ENCODE results near the gene TUT4.

DNA sequence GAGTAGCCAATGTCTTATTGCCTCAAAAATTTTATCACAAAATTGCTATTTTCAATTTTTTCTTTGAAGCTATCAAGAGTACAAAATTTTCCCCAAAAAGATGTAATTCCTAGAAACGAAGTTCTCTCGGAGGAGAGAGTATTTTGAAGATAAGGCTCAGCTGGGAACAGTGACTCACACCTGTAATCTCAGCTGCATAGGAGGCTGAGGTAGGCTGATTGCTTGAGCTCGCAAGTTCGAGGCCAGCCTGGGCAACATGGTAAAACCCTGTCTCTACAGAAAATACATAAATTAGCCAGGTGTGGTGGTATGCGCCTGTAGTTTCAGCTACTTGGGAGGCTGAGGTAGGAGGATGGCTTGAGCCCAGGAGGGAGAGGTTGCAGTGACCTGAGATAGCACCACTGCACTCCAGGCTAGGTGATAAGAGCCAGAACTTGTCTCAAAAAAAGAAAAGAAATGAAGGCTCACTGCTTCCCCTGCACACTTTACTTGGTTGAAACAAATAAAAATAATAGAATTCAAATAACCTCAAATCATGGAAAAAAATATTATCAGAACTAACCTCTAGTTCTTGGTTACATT is 22.2 kb downstream of the TUT4 start:
- TF ChIP-seq CTCF (IDR thresholded peaks at IDR 0.05), result no peak
- no peak for TF ChIP-seq POLR2AphosphoS5 (IDR thresholded peaks at IDR 0.05)
- no peak for TF ChIP-seq POLR2A (IDR thresholded peaks at IDR 0.05)
